ENCODE data around the gene TNFRSF6B. TPM values are rescaled to one million over a fixed set of nuclear protein-coding genes. Genes with fewer than 3 reads are reported as not detected.
A peak's percentile ranks its signal among the peaks of the same experiment; 100 is the strongest.

The TNFRSF6B gene
- total and polyA plus RNA-seq, 7 donors: 0.56 to 16.1 (median 1.9) TPM; not detected in 1

DNA sequence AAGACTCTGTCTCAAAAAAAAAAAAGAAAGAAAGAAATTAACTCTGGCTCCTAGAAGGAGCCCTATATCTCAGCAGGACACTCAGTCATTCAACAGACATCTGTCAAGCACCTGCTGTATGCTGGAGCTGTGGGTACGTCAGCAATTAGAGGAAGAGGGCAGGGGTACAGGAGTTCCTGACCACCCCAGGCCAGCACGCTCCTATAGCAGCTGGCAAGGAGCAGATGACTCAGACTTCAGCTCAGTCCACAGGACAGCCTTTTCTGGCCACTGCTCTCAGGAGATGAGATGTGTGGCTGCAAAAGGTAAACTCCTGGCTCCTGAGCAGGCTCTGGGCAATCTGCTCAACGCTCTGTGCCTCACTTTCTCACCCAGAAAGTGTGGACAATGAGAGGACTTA is 40.0 kb upstream of the TNFRSF6B start:
- Histone ChIP-seq H3K4me1 (peaks cover 20% of the 10 kb centered on the region), H3K27ac (no peak overlapping the region)

DNA sequence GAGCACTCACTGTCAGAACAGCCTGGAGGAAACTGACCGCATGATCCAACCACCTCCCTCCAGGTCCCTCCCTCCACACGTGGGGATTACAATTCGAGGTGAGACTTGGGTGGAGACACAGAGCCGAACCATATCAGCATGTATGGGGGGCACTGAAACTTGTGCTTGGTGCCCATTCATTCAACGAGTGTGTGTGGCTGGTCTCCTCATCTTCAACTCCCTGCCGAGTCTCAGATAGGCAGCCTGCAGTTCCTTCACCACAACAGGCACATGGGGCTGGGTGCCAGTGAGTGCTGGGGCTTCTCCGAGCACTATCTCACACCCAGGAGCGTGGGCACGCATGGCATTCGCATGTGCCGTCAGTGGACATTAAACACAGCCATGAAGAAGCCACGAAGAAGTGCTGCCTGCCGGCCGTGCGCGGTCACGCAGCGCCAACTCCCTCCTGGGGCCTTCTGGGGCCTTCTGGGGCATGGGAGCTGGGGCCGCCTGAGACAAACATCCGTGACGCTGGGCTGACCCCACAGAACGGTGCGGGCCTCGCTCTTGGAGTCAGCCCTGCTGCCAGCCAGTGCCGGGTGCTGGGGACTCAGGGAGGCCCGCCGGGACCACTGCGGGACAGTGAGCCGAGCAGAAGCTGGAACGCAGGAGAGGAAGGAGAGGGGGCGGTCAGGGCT is 39.1 kb upstream of the TNFRSF6B start:
- 27 to 33% (median 29%) methylated on average over 26 to 31 of the region's 31 CpGs for WGBS, 3 donors
- ATAC-seq: peak; percentile 17 to 47 (median 22)
- H3K9me3 ChIP-seq: no peaks in the 10 kb centered on the region

More for the DNA sequence above, 40.0 kb upstream of the TNFRSF6B start:
- peaks cover 0 to 23% (median 15%) of the 10 kb centered on the region in 3 donors for H3K27me3 ChIP-seq (ENCODE audit: insufficient read depth in 3 of 3, low read length in 2 of 3)
- no peaks in the 10 kb centered on the region for H3K9me3 ChIP-seq
- intact Hi-C loops (cut with DNase I): loop anchor here in 1 of 2 donors (2.0 kb wide), 1 partner anchor 14 kb away; no protein-coding TSS in a partner anchor
- 89 to 91% (median 90%) methylated on average over 3 of the region's 3 CpGs for WGBS, 3 donors
- no peak overlapping the region for H3K4me3 ChIP-seq
- DNase-seq (no peak), ATAC-seq (no peak)
- H3K36me3 ChIP-seq (ENCODE audit: insufficient read depth in 1 of 2, low read depth in 1 of 2): peaks cover 0 to 5% of the 10 kb centered on the region in 2 donors
- TF ChIP-seq, protein P1, sequence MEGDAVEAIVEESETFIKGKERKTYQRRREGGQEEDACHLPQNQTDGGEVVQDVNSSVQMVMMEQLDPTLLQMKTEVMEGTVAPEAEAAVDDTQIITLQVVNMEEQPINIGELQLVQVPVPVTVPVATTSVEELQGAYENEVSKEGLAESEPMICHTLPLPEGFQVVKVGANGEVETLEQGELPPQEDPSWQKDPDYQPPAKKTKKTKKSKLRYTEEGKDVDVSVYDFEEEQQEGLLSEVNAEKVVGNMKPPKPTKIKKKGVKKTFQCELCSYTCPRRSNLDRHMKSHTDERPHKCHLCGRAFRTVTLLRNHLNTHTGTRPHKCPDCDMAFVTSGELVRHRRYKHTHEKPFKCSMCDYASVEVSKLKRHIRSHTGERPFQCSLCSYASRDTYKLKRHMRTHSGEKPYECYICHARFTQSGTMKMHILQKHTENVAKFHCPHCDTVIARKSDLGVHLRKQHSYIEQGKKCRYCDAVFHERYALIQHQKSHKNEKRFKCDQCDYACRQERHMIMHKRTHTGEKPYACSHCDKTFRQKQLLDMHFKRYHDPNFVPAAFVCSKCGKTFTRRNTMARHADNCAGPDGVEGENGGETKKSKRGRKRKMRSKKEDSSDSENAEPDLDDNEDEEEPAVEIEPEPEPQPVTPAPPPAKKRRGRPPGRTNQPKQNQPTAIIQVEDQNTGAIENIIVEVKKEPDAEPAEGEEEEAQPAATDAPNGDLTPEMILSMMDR (IDR thresholded peaks at IDR 0.05): no peak

DNA sequence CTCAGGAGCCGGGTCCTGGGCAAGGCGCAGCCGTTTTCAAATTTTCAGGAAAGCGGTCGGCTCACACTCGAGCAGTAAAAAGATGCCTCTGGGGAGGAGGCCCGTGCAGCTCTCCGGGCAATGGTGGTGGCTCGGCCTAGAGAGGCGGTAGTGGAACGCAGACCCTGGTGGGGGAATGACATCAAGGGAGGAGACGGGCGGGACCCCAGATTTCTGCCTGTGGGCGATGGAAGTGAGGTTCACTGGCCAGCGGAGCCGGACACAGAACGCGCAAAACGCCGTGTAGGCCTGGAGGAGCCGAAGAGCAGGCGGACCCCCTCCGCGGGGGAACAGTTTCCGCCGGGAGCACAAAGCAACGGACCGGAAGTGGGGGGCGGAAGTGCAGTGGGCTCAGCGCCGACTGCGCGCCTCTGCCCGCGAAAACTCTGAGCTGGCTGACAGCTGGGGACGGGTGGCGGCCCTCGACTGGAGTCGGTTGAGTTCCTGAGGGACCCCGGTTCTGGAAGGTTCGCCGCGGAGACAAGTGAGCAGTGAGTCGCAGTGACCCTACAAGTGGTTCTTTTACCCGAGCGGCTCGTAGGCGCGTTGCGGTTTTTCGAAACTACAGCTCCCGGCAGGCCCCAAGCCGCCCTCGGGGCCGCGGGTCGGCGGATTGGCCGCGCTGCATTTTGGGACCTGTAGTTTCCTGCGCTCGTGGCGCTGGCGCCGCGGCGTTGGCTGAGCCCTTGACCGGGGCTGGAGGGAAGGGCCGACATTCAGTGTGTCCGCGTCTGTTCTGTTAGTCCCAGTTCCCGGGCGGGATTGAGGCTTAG is 38.3 kb upstream of the TNFRSF6B start, which contains the start of gene RTEL1:
TSS of gene RTEL1 (plus strand) at position 376 of the 812 bp plus-strand sequence. CDS start 1,091 bp downstream, outside the sequence.
- peak within 1 kb of the TSS; percentile 93 for H3K27ac ChIP-seq
- H3K9me3 ChIP-seq: no peaks in the 10 kb centered on the region
- peak; percentile 94 to 96 for DNase-seq
- H3K27me3 ChIP-seq (ENCODE audit: insufficient read depth in 3 of 3, low read length in 2 of 3): peaks cover 0 to 6% (median 3%) of the 10 kb centered on the region in 3 donors
- intact Hi-C loops (cut with DNase I): loop anchor here (2.0 kb wide), 2 partner anchors 15 to 51 kb away; partner anchors contain the start of gene ZGPAT (in 1 of the 2)
- peaks cover 11% of the 10 kb centered on the region for H3K4me1 ChIP-seq
- peak within 1 kb of the TSS; percentile 81 for H3K4me3 ChIP-seq
- peaks cover 8 to 20% of the 10 kb centered on the region in 2 donors for H3K36me3 ChIP-seq (ENCODE audit: insufficient read depth in 1 of 2, low read depth in 1 of 2)
- TF ChIP-seq, protein P1 (IDR thresholded peaks at IDR 0.05): no peak
- WGBS, 3 donors: 1 to 2% (median 1%) methylated on average over 73 of the region's 73 CpGs
- peak; percentile 93 to 95 (median 94) for ATAC-seq

More for the DNA sequence above, 39.1 kb upstream of the TNFRSF6B start:
- Histone ChIP-seq H3K27me3 (ENCODE audit: insufficient read depth in 3 of 3, low read length in 2 of 3) (peaks cover 0 to 13% (median 9%) of the 10 kb centered on the region in 3 donors), H3K36me3 (ENCODE audit: insufficient read depth in 1 of 2, low read depth in 1 of 2) (peaks cover 3 to 13% of the 10 kb centered on the region in 2 donors), H3K4me3 (peak overlapping the region; percentile 81), H3K4me1 (peaks cover 13% of the 10 kb centered on the region), H3K27ac (peak overlapping the region; percentile 93)
- intact Hi-C loops (cut with DNase I): loop anchor here in 1 of 2 donors (2.0 kb wide), 1 partner anchor 15 kb away; no protein-coding TSS in a partner anchor
- DNase-seq: peak in 1 of 2 donors; percentile 63
- TF ChIP-seq, protein P1 (IDR thresholded peaks at IDR 0.05): no peak

DNA sequence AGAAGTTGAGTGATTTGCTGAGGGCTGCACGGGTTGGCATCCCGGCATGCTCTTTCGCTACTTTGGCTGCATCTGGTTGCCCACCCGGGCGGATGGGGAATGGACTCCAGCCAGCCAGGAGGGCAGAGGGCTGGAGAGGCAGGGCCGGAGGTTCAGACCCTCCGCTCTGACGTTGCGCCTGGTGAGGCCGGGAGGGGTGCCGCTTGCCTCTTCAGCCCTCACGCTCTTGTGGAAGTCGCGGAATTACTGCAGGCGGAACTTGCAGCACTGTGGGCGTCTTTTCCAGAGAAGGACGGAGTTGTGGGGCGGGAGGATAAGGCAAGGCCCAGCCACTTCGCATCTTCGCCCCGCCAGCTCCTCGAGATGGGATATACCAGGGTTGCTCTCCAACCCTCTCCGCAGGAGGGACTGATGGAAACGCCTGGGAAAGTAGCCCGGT is 37.7 kb upstream of the TNFRSF6B start:
- ATAC-seq (peak; percentile 4 to 35 (median 12)), DNase-seq (peak in 1 of 2 donors; percentile 77)
- Histone ChIP-seq H3K27me3 (ENCODE audit: insufficient read depth in 3 of 3, low read length in 2 of 3) (peaks cover 0 to 4% (median 0%) of the 10 kb centered on the region in 3 donors), H3K36me3 (ENCODE audit: insufficient read depth in 1 of 2, low read depth in 1 of 2) (peaks cover 8 to 26% of the 10 kb centered on the region in 2 donors), H3K4me1 (peaks cover 11% of the 10 kb centered on the region), H3K4me3 (peak overlapping the region; percentile 81), H3K27ac (peak overlapping the region; percentile 93), H3K9me3 (no peaks in the 10 kb centered on the region)
- WGBS, 3 donors: 1 to 2% (median 2%) methylated on average over 25 of the region's 25 CpGs
- TF ChIP-seq, protein P1 (IDR thresholded peaks at IDR 0.05): no peak
- intact Hi-C loops (cut with DNase I): loop anchor here in 1 of 2 donors (2.0 kb wide), 1 partner anchor 50 kb away; the partner anchor contains the start of gene ZGPAT

Data from psoas muscle (tissue), 8 donors.